Hepatic stellate cell (primary cell): ENCODE measurements around the gene CAMK2N1.
"Not testable (repeated sequence)": the region's sequence is repeated elsewhere in the genome, so short reads cannot be mapped to it uniquely, and the experiment has no call there.

ENCODE experiments used
- DNase-seq: peaks from one replicate; pipeline ENCODE4 v3.0.0; 2011; ENCODE audit warnings: low spot score

Gene CAMK2N1

GRCh38 chr1:20496725-20497383, 10.8 kb upstream of the CAMK2N1 start:
- DNase-seq: not testable (repeated sequence)

DNA sequence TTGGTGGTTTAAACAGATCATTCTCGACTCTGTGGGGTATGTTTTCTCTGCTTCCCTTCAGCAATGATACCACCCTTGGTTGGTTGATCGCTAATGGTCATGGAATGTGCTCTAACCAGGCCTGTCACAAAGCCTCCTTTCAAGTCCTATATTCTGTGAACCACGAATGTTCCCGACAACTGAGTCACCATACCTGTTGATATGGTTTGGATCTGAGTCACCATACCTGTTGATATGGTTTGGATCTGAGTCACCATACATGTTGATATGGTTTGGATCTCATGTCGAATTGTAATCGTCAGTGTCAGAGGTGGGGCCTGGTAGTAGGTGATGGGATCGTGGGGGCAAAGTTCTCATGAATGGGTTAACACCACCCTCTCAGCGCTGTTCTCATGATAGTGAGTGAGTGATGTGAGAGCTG, 10.2 kb upstream of the CAMK2N1 start:
- DNase-seq: no peak

DNA sequence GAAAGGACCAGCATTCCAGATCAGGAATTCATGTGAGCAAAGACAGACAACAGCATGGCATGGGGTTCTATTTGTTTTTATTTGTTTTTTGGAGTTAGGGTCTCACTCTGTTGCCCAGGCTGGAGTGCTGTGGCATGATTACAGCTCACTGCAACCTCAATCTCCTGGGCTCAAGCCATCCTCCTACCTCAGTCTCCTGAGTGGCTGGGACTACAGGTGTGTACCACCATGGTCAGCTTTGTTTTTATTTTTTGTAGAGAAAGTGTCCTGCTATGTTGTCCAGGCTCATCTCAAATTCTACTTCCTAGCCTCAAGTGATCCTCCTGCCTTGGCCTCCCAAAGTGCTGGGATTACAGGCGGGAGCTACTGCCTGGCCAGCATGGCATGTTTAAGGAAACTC, 9.7 kb upstream of the CAMK2N1 start:
- DNase-seq: no peak

DNA sequence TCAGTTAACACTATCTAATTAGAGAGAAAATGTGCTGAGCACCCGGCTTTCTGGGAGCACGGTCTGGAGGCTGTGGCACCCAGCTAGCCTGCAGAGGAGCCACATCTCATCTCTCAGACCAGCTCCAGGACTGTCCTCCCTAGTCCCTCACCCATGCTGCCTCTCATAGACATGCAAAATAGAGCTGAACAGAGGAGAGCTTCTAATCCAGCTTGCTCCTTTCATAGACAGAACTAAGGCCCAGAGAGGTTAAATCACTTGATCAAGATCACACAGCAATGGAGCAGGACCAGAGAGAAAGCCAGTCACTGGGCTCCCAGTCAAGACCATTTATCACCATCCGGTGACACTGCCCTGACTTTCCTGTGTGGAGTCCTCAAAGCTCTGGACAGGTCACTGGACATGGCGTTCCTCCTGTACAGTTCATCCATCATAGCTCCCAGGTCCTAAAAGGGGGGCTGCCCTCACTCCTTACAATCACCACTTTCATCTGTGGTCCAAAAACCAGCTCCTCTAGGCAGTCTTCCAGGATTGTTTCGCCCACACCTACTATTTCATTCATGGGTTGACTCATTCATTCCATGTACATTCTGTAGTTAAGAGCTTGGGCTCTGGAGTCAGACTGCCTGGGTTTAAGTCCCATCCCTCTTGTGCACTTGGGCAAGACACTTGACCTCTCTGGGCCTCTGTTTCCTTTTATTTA, 8.8 kb upstream of the CAMK2N1 start:
- no peak for DNase-seq

DNA sequence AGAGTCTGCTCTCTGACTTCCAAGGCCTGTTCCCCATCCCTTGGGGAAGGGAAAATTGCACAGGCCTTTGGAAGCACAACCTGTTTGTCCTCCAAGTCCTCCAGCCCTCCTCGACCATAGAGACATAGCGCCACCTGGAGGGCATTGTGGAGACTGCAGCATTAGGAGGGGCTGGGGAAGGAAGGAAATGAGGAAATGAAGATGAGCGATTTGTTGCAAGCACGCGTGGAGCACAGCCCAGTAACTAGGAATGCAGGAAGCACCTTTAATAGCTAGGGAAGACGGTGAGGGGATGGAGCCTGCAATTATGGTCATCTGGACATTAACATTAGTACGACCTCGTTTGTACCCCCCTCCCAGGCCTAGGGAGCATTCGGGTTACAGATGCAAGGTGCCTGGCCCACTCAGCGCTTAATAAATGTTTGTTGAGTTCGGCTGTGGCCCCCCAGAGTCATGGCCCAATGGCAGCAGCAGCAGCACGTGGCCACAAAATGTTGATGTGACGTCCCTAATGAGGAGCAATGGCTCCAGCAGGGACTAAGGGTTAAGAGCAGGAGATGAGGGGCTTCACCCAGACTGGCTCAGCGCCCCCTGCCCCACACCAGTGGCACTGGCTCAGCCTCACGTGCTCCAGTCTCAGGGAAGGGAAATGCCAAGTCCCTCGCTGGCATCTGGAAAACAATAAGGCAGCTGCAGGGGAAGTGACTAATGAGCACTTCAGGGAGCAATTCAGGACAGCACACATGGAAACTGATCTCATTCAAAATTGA, 8.0 kb upstream of the CAMK2N1 start:
- DNase-seq: peak; percentile 92

- DNase-seq: no peak
Measured at GRCh38 chr1:20493309-20493708, 7.3 kb upstream of the CAMK2N1 start.

GRCh38 chr1:20492751-20493150, 6.7 kb upstream of the CAMK2N1 start:
- DNase-seq: no peak

DNA sequence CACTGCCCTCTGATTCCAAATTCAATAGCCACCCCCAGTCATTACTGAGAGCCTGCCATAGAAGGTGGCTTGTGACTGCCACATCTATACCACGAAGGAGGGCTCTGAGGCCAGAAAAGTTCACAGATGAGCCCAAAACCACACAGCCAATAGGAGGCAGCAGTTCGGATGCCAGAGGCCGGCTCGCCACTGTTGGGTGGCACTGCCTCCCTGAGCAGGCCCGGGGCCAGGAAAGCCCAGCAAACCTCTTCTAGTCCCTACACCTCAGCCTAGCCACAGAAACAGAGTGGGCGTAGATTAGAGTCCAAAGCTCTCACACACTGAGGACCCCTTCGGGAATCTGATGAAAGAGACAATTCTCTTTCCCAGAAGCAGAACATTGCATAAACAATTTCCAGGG, 5.9 kb upstream of the CAMK2N1 start:
- DNase-seq: no peak

DNA sequence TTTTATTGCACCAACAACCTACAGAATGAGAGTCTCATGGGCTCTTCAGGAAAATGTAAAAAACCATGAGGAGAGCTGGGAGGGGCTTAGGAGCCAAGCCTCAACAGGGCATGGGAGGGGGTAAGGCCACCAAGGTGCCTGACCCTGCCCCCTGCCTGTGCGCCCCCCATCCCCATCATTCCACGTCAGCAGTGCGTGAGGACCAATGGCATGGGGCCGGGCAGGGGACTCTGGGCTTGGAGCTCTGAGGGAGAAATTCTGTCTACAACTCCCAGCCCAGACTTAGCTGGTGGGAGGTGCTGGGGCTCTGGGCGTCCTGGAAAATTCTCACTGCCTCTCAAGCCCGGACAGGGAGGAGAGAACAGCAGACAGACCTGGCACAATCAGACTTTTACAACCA, 5.2 kb upstream of the CAMK2N1 start:
- no peak for DNase-seq

DNA sequence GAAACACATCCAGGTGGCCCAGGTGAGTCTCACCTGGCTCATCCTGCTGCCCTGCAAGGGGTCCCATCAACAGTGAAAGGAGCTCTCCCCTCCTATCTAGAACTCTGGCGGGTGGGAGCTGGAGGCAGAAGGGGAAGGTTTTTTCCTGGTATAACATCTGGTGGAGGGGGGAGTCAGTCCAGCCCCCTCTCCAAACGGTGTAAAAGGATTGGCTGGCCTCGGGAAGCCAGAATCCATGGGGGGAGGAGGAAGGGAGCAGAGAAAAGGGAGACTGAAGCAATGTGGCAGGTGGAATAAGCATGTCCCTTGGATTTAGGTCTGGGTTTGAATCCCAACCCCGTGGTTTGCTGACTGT, 1.2 kb upstream of the CAMK2N1 start:
- DNase-seq: no peak

DNA sequence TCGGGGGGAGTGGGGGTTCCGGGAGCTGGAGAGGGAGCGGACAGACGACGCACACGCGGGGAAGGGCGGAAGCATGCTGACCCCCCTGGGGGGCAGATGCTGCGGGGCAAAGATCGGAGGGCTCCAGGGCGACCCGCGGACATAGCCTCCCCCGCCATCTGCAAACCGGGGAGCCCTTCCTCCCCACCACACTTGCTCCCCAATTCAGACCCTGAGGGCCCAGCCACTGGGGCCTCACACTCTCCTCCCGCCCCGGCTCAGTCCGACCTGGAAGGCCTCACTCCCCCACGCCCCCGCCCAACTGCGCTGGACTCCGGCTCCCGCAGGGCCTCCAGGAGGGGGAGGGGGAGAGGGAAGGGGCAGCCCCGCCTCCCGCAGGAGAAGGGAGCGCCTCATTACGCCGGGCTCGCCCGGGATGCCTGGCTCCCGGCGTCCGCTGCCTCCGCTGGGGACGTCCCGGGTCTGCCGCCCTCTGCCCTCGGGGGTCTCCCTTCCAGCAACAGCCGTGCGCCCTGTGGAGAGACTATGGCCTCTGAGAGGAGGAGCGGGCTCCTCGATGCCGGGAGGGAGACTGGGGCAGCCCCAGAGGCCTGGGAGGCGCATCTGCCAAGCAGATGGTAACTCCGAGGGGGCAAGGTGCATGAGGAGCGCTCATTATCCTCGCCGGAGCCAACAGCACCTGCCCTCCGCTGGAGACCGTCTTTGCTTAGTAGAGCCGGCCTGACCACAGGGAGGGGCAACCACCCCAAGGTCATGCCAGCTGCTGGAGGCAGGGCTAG, 636 bp upstream of the CAMK2N1 start:
- no peak for DNase-seq

GRCh38 chr1:20484519-20485462, 1.2 kb downstream of the CAMK2N1 start:
- DNase-seq: no peak

- DNase-seq: no peak
Measured at GRCh38 chr1:20483833-20484518, 2.0 kb downstream of the CAMK2N1 start.

GRCh38 chr1:20483098-20483832, 2.7 kb downstream of the CAMK2N1 start:
- DNase-seq: no peak

DNA sequence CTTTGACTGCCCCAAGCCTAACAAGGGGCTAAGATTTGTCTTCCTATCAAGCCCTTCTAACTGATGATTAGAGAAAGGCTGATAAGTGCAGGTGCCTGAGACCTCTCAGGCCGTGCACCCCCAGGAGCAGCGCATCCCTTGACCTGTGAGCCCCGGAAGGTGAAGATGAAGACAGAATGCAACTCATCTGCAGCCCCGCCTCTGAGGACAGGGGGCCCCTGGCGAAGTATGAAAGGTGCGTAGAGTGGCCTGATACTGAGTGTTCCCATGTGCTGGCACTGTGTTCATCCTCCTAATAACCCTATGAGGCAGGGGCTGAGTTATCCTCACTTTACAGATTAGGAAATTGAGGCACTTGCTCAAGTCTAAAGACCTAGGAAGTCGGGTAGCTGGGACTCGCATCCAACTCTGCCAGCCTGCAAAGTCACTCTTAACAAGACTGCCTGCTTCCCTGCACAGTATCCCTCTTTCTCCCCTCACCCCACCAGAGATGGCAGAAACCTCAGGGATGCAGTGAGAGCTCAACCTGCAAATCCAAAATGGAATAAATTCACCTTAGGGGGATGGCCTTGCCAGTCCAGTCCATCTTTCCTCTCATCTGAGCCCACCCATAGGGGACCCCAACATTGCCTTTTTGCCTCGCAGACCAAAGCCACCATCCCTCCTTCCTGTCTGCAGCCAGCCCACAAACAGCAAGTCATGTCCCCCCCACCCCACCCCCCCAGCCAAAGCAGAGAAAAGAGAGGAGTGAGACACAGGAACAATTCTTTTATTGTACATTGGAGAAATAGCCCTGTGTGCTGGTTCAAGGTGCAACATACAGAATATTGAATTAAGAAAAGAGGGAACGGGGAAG, 4.1 kb downstream of the CAMK2N1 start:
- no peak for DNase-seq

DNA sequence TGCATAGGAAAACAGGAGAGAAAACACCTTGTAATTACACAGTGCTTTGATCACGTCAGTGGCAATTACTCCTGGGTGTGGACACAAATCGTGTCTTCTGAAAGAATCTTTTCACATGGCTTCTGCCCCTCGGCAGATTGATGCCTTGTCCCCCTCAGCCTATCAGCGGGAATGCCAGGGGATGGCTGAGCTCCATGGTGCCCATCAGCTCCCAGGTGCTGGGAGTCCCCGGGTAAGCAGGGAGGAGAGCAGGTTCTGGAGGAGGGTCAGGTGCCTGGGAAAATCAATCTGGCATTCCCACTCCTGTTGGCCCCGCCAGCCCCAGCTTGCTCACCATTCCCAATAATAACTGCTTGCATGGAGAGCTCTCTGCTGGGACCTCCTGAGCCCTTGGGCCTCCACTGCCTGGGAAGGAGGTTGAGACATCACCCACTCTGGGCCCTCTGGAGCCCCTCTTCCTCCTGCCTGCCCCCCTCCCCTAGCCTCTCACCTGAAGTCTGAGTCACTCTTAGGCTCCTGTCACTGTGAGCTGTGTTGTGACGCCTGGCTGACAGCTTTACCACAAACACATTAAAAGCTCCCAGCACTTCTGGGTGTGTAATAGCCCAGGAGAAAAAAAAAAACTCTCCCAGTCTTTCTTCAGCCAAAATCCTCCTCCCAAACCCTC, 4.9 kb downstream of the CAMK2N1 start:
- no peak for DNase-seq

DNA sequence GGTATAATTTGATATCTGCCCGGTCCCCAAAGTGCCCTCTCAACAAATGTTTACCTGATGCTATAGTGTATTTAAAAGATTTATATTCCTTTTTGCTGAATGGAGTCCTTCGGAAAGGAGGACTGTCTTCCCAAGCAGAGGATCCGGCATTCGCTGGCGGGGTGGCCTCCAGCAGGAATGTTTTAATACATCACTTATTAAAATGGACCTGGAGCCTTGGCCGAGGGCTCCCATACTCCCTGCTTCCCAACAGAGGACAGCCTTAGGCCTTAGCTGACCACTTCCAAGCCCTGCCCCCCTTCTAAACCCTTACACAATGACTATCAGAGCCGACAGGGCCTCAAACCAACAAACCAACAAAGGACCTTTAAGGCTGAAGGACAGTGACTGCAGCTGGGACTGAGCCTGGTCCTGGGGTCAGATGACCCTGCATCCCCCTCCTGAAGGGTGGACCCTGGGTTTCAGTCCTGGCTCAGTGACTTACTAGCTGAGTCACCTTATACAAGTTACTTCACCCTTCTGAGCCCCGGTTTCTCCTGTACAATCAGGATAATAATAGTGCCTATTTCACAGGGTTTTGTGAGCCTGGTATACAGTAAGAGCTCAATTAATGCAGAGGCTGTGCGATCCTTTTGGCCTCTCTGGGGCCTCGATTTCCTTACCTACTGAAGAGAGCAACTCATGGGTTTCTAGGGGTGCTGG, 5.6 kb downstream of the CAMK2N1 start:
- DNase-seq: no peak

- no peak for DNase-seq
Measured at GRCh38 chr1:20479840-20480239, 6.2 kb downstream of the CAMK2N1 start.
